Posterior cingulate gyrus (tissue), 11 donors: ENCODE data around the gene CCT7.
A peak's percentile ranks its signal among the peaks of the same experiment; 100 is the strongest.

ENCODE experiments used
- DNase-seq, 10 donors: peaks; one replicate each; pipeline versions ENCODE4 v3.0.0 to v3.0.0-alpha.2; 2020 to 2021; ENCODE audit warnings: mixed read lengths in 3 of 10
- intact Hi-C: fragments of 100-400 bp; cut with DNase I; formaldehyde crosslinking; loops from one replicate; pipeline ENCODE4 v1.15.1; 2023

CCT7 gene

DNA sequence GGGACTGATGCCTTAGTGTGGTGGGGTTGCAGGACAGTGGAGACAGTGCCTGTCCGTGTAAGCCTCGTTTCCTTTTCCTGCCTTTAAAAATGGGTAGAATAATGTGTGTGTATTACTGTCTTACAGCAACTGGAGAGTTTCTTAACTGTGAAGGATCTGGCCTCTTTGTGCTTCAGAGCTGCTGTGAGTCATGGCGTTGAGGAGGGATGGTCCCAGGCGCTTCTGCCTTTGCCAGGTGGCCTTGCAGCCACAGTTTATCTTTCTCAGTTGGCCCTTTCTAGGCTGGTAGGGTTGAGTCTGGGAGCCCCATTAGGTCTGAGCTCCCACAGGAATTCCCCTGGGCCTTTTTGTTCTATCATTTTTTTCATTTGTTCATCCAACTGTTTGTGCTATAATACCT lies 10.3 kb upstream of the CCT7 start:
- intact Hi-C loops: no loop called here

DNA sequence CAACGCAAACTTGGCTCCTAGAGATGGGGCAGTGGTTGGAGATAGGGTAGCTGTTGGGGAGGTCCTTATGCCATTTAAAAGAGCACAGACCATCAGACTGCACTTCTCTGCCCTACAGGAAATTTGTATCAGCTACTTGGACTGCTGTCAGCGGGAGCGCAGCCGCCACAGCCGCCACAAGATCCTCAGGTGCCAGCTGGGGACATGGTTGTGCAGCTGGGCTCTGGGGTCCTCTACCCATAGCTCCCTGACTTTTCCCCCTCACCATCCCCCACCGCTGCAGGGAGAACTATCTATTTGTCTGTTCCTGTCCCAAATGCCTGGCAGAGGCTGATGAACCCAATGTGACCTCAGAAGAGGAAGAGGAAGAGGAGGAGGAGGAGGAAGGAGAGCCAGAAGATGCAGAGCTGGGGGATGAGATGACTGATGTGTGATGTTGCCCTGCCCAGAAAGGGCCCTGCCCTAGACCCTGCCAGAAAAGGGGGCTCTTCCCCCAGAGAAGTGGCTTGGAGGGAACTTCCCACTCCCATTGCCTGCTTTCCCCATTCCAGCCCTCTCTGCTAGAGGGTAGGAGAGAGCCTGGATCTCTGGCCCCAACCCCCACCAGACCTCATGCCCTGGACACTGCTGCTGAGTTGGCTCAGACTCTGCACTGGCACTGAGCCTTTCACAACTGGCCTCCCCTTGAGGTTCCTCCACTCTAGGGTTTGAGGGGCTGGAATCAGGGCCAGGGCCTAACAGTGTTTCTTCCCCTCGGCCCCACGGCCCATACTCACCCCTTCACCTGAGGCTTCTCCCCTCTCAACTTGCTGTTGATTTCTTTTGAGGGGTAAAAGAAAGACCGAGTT lies 8.4 kb upstream of the CCT7 start:
- intact Hi-C loops: no loop called here

More for the DNA sequence above, 10.3 kb upstream of the CCT7 start:
- DNase-seq: peak in 1 of 10 donors; percentile 27

DNA sequence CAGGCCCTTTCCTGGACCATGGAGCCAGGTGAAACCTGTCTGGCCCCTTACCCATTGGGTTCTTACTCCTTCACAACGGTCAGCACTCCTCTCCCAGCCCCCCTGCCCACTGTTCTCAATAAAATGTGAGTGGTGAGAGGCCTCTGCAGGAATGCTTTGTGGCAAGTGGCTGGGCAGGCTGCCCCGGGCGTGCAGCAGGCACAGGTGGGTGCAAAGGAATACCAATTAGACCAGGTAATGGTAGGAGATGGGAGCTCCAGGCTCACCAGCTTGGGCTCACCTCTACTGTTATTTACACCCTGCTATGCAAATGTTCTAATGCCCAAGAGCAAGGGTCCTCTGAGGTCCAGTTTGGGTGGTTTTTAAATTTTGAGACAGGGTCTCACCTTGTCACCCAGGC lies 7.0 kb upstream of the CCT7 start:
- intact Hi-C loops: no loop called here
- peak in 1 of 10 donors; percentile 12 for DNase-seq

More for the DNA sequence above, 8.4 kb upstream of the CCT7 start:
- DNase-seq: peak in 1 of 10 donors; percentile 37

DNA sequence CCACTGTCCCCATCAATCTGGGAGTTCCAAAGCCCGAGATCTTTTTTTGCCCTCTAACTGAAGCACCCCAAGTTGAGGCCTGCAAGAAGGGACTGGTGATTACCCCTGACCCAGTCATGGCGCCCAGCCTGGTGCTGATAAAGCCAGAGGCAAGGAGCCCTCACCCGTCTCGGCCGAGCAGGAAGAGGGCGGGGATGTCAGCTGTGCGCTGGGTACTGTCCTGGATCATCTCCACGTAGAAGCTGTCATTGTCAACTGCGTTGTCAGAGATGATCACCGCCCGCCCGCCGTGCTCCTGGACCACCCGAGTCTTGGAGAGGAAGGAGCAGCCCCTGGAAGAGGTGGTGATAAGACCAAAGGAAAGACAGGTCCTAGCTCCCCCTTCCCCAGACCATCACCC lies 5.5 kb upstream of the CCT7 start:
- DNase-seq: peak in 1 of 10 donors; percentile 64
- intact Hi-C loops: no loop called here

DNA sequence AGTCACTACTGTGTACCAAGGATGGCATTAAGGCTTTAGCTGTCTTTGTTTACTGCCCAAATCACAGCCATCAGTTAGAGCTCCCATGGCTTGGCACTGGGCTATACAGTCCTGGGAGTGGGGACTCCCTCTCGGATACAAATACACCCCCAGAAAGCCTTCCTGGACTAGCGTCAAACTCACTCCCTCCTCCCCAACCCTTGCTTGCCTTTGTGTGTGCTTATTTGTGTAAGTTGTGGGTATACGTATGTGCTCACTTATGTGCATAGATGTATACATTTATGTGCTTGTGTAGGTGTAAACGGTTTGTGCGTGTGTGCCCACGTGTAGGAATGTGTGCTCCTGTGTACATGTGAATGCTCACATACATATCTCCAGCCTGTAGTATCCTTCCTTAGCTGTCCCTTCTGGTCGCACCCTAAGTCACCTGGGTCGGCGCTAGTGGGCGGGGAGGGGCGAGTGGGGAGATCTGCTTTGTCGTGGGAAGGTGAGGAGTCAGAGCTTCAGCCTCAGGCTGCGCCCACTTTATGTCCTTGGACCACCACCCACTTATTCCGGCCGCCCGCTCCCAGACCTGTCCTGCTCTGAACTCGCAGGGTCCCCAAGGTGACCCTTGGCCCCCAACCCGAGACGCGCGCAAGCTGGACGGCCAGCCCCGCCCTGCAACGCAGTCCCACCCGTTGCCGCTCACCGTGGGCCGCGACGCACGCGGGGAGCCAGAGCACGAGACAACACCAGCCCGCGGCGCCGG lies 1.5 kb upstream of the CCT7 start:
- peak in 2 of 10 donors; percentile 18 to 23 for DNase-seq
- intact Hi-C loops: loop anchor here (2.0 to 10.0 kb wide), 3 partner anchors 18 to 502 kb away; partner anchors contain the start of genes ALMS1, SMYD5 and TPRKB

DNA sequence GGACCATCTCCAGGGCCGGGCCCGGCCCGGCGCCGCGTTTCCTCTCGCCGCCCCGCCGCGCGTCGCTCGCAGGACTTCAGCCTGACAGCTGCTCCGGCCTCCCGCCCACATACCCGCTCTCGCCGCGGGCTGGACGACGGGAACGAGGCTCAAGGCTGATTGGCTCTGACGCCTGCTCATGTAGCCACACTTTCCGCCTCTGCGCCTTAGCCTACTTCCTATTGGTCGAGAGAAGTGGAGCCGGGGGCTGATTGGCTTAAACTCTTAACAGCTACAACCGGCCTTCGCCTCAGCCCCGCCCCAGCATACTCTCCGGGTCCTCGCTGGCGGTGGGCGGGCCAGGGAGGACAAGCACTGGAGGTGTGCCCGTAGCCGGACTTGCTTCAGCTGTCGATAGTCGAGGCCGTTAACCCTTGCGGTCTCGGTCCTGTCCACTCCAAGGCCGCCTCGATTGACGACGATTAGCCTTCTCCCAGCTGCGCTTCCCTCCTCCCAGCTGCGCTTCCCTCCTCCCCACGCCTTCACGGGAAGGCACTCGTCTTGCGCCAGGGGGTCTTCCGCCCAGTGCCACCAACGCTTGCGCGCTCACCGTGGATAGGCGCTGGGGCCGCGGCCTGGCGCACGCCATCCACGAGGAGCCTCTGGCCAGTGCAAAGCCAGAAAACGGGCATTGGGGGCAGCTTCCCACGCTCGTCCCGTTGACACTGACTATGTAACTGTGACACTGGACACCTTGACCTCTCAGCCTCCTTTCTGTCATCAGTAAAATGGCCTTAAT lies 765 bp upstream of the CCT7 start, which contains the start of gene PRADC1:
Gene PRADC1 (minus strand): TSS at position 86 of the 778 bp plus-strand sequence. CDS start 79 bp downstream, at position 7.
- intact Hi-C loops: loop anchor here (2.0 to 10.0 kb wide), 3 partner anchors 19 to 501 kb away; partner anchors contain the start of genes ALMS1, SMYD5 and TPRKB

DNA sequence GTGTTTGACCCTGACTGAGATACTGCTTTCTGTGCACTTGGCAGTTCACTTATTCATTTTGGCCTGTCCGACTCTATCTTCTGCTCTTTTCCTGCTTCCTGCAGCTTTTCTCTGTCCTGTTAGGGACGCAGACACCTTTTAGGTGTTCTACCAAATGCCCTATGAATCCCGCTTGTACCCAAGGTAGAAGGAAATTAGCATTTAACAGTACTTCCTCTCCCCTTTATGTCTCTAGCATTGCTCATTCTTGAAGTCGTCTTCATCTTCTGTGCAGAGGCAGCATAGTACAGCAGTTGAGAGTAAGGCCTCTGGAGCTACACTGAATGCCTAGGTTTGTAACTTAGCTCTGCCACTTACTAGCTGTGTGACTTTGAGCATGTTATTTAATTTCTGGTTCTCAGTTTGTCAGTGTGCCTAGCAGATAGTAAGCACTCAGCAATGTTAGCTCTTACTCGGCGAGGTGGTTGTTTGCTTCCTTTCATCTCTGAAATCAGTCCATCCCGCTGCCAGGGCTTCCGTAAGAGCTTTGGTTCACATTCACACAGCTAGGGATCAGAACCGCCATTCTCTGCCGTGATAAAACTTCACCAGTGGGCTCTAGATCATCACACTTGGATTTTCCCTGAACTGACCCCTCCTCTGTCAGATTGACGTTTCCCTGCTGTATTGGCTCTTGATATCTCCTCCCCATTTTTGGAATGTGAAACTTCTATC lies 1.4 kb downstream of the CCT7 start:
- DNase-seq: peak in 1 of 10 donors; percentile 5
- intact Hi-C loops: loop anchor here (10.0 kb wide), 1 partner anchor 499 kb away; the partner anchor contains the start of gene TPRKB

More for the DNA sequence above, 765 bp upstream of the CCT7 start, which contains the start of gene PRADC1:
- DNase-seq: peak; percentile 98 to 100 (median 100)

DNA sequence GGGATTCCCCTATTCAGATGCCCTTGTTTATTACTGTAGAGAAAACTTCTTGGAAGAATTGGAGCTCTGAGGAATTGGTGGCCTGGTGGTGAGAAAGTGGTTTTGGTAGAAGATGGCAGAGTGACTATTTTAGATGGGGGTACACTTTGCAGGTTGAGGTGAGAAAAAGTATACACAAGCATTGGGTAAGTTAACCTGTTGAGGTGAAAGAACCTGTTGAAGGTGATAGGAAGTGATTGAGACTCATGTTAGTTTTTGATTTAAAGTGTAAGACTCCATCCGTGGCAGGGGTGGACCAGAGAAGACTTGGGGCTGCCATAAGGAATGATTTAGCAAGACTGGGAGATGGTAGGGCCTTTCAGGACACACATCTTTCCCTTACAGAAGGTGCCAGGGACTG lies 3.1 kb downstream of the CCT7 start:
- DNase-seq: peak in 1 of 10 donors; percentile 3
- intact Hi-C loops: loop anchor here (10.0 kb wide), 1 partner anchor 498 kb away; the partner anchor contains the start of gene TPRKB

DNA sequence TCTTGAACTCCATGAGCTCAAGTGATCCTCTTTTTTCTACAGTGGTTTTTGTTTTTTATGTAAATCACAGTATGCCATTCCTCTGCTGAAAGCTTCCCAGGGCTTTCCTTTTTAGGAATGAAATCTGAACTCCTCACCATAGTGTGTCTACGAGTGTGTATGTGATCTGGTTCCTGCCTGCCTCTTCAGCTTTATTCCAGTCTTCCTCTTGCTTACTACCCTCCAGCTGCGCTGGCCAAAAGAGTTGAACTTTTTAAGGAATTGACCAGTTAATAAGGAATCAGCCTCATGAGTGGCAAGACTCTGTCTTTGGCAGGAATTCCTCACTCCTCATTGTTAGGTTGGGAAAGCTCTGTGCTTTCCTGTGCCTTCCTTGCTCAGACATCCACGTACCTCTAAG lies 4.0 kb downstream of the CCT7 start:
- intact Hi-C loops: loop anchor here (10.0 kb wide), 1 partner anchor 497 kb away; the partner anchor contains the start of gene TPRKB
- DNase-seq: peak in 1 of 10 donors; percentile 15

DNA sequence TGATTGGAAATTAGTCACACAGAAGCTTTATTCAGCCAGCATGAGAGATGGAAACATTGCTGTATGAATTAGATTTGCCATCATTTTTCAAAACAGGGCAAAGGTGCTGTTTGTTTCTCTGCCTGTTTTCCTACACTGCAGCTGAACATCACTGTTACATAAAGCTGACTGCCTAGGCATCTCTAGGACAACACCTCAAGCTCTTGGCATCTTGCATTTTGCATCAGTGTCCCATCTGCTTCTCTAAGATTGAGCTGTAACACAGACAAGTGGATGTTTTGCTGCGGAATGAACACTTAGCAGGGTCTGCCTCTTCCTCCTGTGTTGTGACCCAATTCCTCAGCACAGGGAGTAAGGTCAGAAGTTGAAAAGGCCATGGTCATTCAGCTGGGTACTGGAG lies 4.9 kb downstream of the CCT7 start:
- DNase-seq: peak in 1 of 10 donors; percentile 46
- intact Hi-C loops: loop anchor here (10.0 kb wide), 1 partner anchor 496 kb away; the partner anchor contains the start of gene TPRKB

DNA sequence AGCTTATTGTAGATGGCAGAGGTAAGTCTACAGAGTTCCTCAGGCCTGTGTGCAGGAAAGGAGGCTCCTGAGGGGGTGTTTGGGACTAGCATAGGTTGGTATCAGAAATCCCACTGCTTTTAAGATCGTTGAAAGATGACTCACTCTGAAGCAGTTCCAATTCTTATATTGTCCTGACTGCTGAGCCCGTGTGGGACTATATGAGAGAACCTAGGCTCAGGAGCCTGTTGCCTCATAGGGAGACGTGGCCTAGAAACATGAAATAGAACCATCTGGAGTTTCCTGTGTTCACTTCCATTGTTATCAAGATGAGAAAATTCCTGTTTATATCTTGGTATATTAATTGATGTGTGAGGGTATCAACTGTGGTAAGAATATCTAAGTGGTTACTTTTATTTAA lies 5.7 kb downstream of the CCT7 start:
- no peak for DNase-seq

DNA sequence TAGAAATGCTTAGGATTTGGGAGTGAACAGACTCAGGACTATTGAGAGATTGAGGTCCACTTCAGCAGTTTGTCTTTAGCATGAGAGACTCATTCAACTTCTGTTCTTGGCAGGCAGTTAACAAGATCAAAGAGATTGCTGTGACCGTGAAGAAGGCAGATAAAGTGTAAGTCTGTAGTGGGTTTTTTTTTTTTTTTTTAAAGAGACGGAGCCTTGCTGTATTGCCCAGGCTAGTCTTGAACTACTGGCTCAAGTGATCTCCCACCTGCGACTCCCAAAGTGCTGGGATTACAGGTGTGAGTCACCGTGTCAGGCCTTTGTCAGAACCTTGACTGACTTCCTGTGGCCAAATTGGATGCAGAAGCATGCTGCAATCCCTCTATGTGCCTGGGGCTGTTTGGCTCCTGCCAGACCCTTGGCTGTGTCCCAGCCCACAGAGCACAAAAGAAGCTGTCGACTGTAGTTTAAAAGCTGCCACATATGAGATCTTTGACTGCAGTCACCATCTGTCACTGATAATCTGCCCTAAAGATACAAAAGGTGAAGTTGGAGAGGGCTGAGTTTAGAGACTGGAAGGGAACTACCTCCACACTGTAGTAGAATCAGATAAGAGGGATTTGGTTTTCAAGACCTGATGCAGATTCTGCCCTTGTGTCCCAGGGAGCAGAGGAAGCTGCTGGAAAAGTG lies 9.9 kb downstream of the CCT7 start:
- DNase-seq: peak in 1 of 10 donors; percentile 37
- intact Hi-C loops: no loop called here

More for the DNA sequence above, 5.7 kb downstream of the CCT7 start:
- intact Hi-C loops: loop anchor here (10.0 kb wide), 1 partner anchor 495 kb away; the partner anchor contains the start of gene TPRKB

DNA sequence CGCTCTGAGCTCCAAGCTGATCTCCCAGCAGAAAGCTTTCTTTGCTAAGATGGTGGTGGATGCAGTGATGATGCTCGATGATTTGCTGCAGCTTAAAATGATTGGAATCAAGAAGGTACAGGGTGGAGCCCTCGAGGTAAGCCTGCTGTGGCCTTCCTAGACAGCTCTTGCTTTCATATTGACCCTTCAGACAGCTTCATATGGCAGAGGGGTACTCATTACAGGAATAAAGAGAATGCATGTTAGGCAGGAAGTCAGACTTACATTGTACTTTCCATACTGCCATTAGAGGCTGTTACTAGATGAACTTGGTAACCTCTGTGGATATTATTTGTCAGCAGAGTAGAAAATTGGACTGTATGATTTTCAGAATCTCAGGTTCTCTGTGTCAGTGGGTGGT lies 10.5 kb downstream of the CCT7 start:
- intact Hi-C loops: no loop called here
- DNase-seq: peak in 1 of 10 donors; percentile 8

DNA sequence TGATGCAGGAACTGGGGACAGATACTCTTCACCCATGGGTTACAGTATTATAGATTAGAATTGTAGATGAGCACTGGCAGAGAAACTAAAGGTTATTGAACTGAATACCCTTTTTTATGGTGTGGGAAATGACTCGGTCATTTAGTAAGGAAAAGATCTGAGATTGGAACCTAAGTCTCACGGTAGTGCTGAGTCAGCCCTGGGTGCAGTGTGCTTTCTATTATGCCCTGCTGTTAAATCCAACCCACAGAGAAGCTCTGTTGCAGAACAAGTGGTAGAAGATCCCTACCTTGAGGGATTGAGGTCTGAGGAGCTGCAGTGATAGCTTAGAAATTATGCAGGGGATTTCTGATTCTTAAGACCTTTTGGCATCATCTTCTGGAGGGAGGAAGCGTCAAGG lies 12.7 kb downstream of the CCT7 start:
- intact Hi-C loops: no loop called here
- no peak for DNase-seq

DNA sequence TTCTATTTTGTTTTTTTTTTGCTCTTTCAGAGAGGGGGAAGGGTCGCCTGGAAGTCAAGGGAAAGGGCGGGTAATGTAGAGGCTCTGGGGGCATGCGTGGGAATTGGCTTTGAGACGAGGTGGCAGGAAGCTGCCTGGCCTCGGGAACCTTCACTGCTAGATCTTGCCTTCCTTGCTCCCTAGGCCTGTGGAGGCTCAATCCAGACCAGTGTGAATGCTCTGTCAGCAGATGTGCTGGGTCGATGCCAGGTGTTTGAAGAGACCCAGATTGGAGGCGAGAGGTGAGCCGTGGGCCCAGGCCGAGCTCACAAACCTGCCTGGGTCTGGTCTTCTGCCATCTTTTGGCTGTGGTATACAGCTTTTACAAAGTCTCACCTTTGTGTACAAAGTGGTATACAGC lies 15.5 kb downstream of the CCT7 start:
- peak in 1 of 10 donors; percentile 42 for DNase-seq
- intact Hi-C loops: no loop called here

DNA sequence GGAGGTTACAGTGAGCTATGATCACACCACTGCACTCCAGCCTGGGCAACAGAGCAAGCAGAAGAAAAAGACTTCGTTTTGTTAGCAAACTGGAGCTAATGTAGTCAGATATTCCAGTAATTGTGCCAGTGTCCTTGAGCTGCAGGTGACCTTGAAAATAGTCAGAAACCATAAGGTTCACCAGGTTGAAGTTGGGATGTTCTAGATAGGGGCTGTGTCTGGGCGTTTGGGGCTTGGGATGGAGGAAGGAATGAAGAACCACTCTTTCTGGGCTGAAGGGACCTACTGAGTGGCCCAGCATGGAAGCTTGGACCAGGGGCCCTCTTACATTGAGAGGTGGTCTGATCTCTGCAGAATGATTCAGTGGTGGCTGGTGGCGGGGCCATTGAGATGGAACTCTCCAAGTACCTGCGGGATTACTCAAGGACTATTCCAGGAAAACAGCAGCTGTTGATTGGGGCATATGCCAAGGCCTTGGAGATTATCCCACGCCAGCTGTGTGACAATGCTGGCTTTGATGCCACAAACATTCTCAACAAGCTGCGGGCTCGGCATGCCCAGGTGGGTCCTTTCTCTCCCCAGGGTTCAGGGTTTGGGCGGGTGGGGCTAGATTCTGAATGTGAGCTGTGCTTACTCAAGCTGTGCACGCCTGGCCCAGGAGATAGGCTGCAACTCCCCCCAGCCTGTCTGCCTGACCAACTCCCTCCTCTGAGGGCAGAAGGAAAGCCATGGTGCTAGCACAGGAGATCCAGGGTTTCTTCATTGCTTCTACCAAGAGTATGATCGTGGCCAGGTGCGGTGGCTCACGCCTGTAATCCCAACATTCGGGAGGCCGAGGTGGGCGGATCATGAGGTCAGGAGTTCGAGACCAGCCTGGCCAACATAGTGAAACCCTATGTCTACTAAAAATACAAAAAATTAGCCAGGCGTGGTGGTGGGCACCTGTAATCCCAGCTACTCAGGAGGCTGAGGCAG lies 17.1 kb downstream of the CCT7 start:
- DNase-seq: no peak
- intact Hi-C loops: no loop called here

DNA sequence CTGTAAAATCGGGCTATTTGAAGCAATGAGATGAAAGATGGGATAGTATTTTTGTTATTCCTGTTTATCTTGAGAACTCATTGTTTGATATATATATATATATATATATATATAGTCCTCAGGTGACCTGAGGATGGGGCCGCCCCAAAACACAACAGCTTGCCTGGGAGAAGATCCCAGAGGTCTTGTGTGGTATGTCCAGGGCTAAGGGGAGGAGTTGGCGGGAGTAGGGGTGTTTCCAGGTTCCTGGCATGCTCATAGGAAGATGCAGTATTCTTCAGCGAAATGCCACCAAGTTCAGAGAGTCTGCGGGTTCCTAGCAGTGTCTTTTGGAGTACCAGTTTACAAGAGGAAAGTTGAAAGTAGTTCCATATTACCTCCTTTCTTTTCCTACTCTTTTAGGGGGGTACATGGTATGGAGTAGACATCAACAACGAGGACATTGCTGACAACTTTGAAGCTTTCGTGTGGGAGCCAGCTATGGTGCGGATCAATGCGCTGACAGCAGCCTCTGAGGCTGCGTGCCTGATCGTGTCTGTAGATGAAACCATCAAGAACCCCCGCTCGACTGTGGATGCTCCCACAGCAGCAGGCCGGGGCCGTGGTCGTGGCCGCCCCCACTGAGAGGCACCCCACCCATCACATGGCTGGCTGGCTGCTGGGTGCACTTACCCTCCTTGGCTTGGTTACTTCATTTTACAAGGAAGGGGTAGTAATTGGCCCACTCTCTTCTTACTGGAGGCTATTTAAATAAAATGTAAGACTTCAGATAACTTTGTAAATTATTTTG lies 18.3 kb downstream of the CCT7 start:
- no peak for DNase-seq
- intact Hi-C loops: no loop called here
